K562 (cell line): ENCODE data around the gene IFT22. TPM values are rescaled to one million over a fixed set of nuclear protein-coding genes. Genes with fewer than 3 reads are reported as not detected.

ENCODE experiments used
- ATAC-seq: fragments of 200-7000 bp; cut with Tn5 transposase; 3 replicates; pipeline ENCODE4 v1.9.1; 2020; ENCODE audit warnings: moderate library complexity
- BruUV-seq: library from RNA; stranded (reverse); fragments of 400-500 nt; replicated peaks from 2 replicates; lab custom pipeline; 2021; lab: Mats Ljungman, UMichigan
- CTCF ChIA-PET: fragments of 300-600 bp; formaldehyde crosslinking; extraction: SDS; loops from one replicate; lab custom pipeline; 2021; ENCODE audit warnings: low intra/inter-chr PET ratio; lab: Yijun Ruan, JAX
- POLR2A ChIA-PET: fragments of 300-600, 350-650 bp; sonication (Branson Sonifier 250); formaldehyde crosslinking; extraction: SDS; loops from one replicate; lab custom pipeline; 2021; ENCODE audit warnings: antibody characterized with exemption, inconsistent platforms; lab: Yijun Ruan, JAX
- DNase-seq, 4 experiments: peaks; one replicate each; pipeline versions ENCODE4 v3.0.0 to v3.0.0-alpha.2; 2011 to 2018; ENCODE audit warnings: low spot score in 3 of 4, mixed read lengths in 3 of 4; ENCODE audit errors: extremely low read depth in 1 of 4
- FAIRE-seq: peaks from 2 replicates; lab custom pipeline; 2011; peaks lifted over from hg19 to GRCh38; lab: Jason Lieb, UNC
- H2AFZ ChIP-seq: 2 replicates; pipeline ENCODE4 v1.6.0; 2011; ENCODE audit warnings: low read depth, low read length, control low read depth, inconsistent platforms
- H3K27ac ChIP-seq: fragments of 200-600 bp; 3 replicates; pipeline ENCODE4 v1.8.0; 2011; ENCODE audit warnings: low read depth, mild to moderate bottlenecking, control low read depth, inconsistent platforms, low read length, moderate library complexity, mixed read lengths; ENCODE audit errors: extremely low read depth
- H3K27me3 ChIP-seq, 2 experiments: fragments of 300-600 bp in 1 of 2; 2 replicates in 1 of 2; 3 replicates in 1 of 2; pipeline versions ENCODE4 v1.6.0 to v1.8.0; 2011; ENCODE audit warnings: inconsistent platforms in 2 of 2, low read length in 2 of 2, mild to moderate bottlenecking in 1 of 2, mixed read lengths in 1 of 2, moderate library complexity in 1 of 2; ENCODE audit not compliant: control insufficient read depth in 2 of 2, insufficient read depth in 2 of 2
- H3K36me3 ChIP-seq: fragments of 300-600 bp; 3 replicates; pipeline ENCODE4 v1.8.0; 2011; ENCODE audit warnings: mild to moderate bottlenecking, low read length, inconsistent platforms; ENCODE audit not compliant: control insufficient read depth, insufficient read depth
- H3K4me1 ChIP-seq, 2 experiments: fragments of 200-600 bp in 1 of 2; replicated peaks in 1 of 2; 2 replicates in 1 of 2; 3 replicates in 1 of 2; pipeline versions ENCODE4 v1.5.1 to v1.8.0; 2011; ENCODE audit warnings: inconsistent platforms in 2 of 2, low read length in 2 of 2, mild to moderate bottlenecking in 1 of 2, mixed read lengths in 1 of 2, moderate library complexity in 1 of 2; ENCODE audit not compliant: control insufficient read depth in 2 of 2, insufficient read depth in 2 of 2
- H3K4me2 ChIP-seq: 2 replicates; pipeline ENCODE4 v1.6.1; 2011; ENCODE audit warnings: low read length, control low read depth, inconsistent platforms, mixed read lengths; ENCODE audit not compliant: insufficient read depth
- H3K4me3 ChIP-seq: fragments of 200-600 bp; sonication (generic), shearing (Covaris generic); 2 replicates; pipeline ENCODE4 v1.5.1; 2016; ENCODE audit warnings: control low read depth, inconsistent platforms
- H3K79me2 ChIP-seq: fragments of 200-600 bp; 3 replicates; pipeline ENCODE4 v1.8.0; 2011; ENCODE audit warnings: low read length, inconsistent platforms; ENCODE audit not compliant: control insufficient read depth, insufficient read depth
- H3K9ac ChIP-seq, 2 experiments: 2 replicates each; pipeline versions ENCODE4 v1.6.0 to v1.6.1; 2011; ENCODE audit warnings: low read depth in 2 of 2, low read length in 2 of 2, control low read depth in 1 of 2, inconsistent platforms in 1 of 2, mild to moderate bottlenecking in 1 of 2, mixed read lengths in 1 of 2; ENCODE audit not compliant: insufficient read depth in 1 of 2
- H3K9me1 ChIP-seq: one replicate; pipeline ENCODE4 v1.6.0; 2011; ENCODE audit warnings: inconsistent platforms, mild to moderate bottlenecking, low read length, moderate library complexity; ENCODE audit not compliant: control insufficient read depth, insufficient read depth
- H3K9me3 ChIP-seq: replicated peaks from 2 replicates; pipeline ENCODE4 v1.5.1; 2011; ENCODE audit warnings: low read depth, low read length, inconsistent platforms; ENCODE audit not compliant: control insufficient read depth, insufficient read depth
- H4K20me1 ChIP-seq: replicated peaks from 2 replicates; pipeline ENCODE4 v1.6.1; 2011; ENCODE audit warnings: low read length, inconsistent platforms, mixed read lengths; ENCODE audit not compliant: control insufficient read depth, insufficient read depth
- DNMT1 ChIP-seq: fragments of 450-650 bp; IDR thresholded peaks from 2 replicates; pipeline ENCODE4 v1.6.1; 2016; ENCODE audit warnings: antibody characterized with exemption, mild to moderate bottlenecking
- FOXA3 ChIP-seq, 2 experiments: fragments of 450-650 bp in 1 of 2; sonication (generic) in 1 of 2; formaldehyde crosslinking; IDR thresholded peaks in 1 of 2; conservative IDR thresholded peaks in 1 of 2; 2 replicates each; pipeline versions ENCODE4 v1.4.0 to v1.8.0; 2020 to 2022; ENCODE audit warnings: mild to moderate bottlenecking in 2 of 2, missing genetic modification reagents in 1 of 2
- FOXJ2 ChIP-seq: fragments of 200-800 bp; sonication (Bioruptor generic); IDR thresholded peaks from 2 replicates; pipeline ENCODE4 v1.6.1; 2016; ENCODE audit warnings: missing genetic modification characterization, missing compliant biosample characterization
- GATA2 ChIP-seq: sonication (generic); formaldehyde crosslinking; IDR thresholded peaks from 2 replicates; pipeline ENCODE4 v1.4.0; 2020; ENCODE audit warnings: mild to moderate bottlenecking, missing genetic modification reagents
- HDAC8 ChIP-seq: fragments of 450-650 bp; IDR thresholded peaks from 2 replicates; pipeline ENCODE4 v1.6.1; 2016; ENCODE audit warnings: mild to moderate bottlenecking, missing genetic modification characterization, moderate library complexity, missing compliant biosample characterization
- ILF3 ChIP-seq: fragments of 450-650 bp; IDR thresholded peaks from 2 replicates; pipeline ENCODE4 v1.6.1; 2018; ENCODE audit warnings: antibody characterized with exemption, mild to moderate bottlenecking, moderate library complexity, borderline replicate concordance
- MAZ ChIP-seq, 2 experiments: fragments of 450-650 bp in 1 of 2; sonication (generic) in 1 of 2; formaldehyde crosslinking; IDR thresholded peaks in 1 of 2; conservative IDR thresholded peaks in 1 of 2; 2 replicates each; pipeline versions ENCODE4 v1.4.0 to v1.5.0; 2020; ENCODE audit warnings: mild to moderate bottlenecking in 1 of 2, missing genetic modification reagents in 1 of 2
- NONO ChIP-seq, 2 experiments: fragments of 200-400 bp in 1 of 2; fragments of 450-650 bp in 1 of 2; formaldehyde crosslinking in 1 of 2; IDR thresholded peaks; 2 replicates each; pipeline ENCODE4 v1.6.1; 2017; ENCODE audit warnings: low read depth in 2 of 2, mild to moderate bottlenecking in 2 of 2, moderate library complexity in 2 of 2, low read length in 1 of 2
- SETDB1 ChIP-seq: IDR thresholded peaks from one replicate; pipeline ENCODE4 v1.6.1; 2012; ENCODE audit warnings: low read length, control low read depth, inconsistent platforms
- SIRT6 ChIP-seq: IDR thresholded peaks from one replicate; pipeline ENCODE4 v1.6.1; 2012; ENCODE audit warnings: low read depth, mild to moderate bottlenecking, control low read depth, inconsistent platforms, low read length, moderate library complexity
- ZBTB8A ChIP-seq: fragments of 450-650 bp; IDR thresholded peaks from 2 replicates; pipeline ENCODE4 v1.6.1; 2018; ENCODE audit warnings: mild to moderate bottlenecking, moderate library complexity; ENCODE audit not compliant: partially characterized antibody
- ZNF253 ChIP-seq: fragments of 250-450 bp; sonication (Bioruptor Pico); conservative IDR thresholded peaks from 2 replicates; pipeline ENCODE4 v1.6.1; 2021; ENCODE audit warnings: mild to moderate bottlenecking
- ZNF316 ChIP-seq: fragments of 450-650 bp; IDR thresholded peaks from 2 replicates; pipeline ENCODE4 v1.6.1; 2016
- ZNF324 ChIP-seq: fragments of 250-450 bp; sonication (Bioruptor Pico); IDR thresholded peaks from 2 replicates; pipeline ENCODE4 v1.4.0; 2020; ENCODE audit warnings: mild to moderate bottlenecking
- whole genome bisulfite sequencing: fragments of 100-300 bp; shearing (Covaris generic); methylation state at CpG from one replicate; pipeline ENCODE4 v1.1.6; 2016; ENCODE audit warnings: low coverage, mixed read lengths; ENCODE audit not compliant: insufficient coverage; ENCODE audit errors: missing lambda C conversion rate; 5-methylcytosine and 5-hydroxymethylcytosine counted together
- in situ Hi-C: fragments of 300-500 bp; cut with MboI; formaldehyde crosslinking; loops from 4 replicates; pipeline ENCODE4 v1.15.0; 2018; ENCODE audit warnings: inconsistent platforms, mixed read lengths
- intact Hi-C: fragments of 100-400 bp; cut with micrococcal nuclease; formaldehyde crosslinking; loops from 2 replicates; pipeline ENCODE4 v1.14.2; 2022
- polyA plus RNA-seq, 8 experiments: library from polyadenylated mRNA; depleted of rRNA in 4 of 8; stranded (reverse) in 5 of 8; unstranded in 3 of 8; fragments of >200 nt; fragmentation: Nextera tagmentation in 2 of 8; fragmentation: Illumina TruSeq in 1 of 8; extraction: Ambion mirVana in 2 of 8; extraction: Trizol in 1 of 8; gene quantifications; 2 replicates each; pipeline versions ENCODE4 v1.2.1 to v1.2.3, GENCODE V29; 2011 to 2014; ENCODE audit warnings: inconsistent platforms in 1 of 8, missing spikeins in 1 of 8
- total RNA-seq, 7 experiments: library from RNA; depleted of rRNA in 6 of 7; stranded (reverse); fragments of >200 nt in 6 of 7; fragmentation: Illumina TruSeq in 2 of 7; extraction: Trizol in 2 of 7; gene quantifications; 2 replicates each; pipeline versions ENCODE4 v1.2.1 to v1.2.3, GENCODE V29; 2011 to 2021; ENCODE audit warnings: low replicate concordance in 1 of 7
- TF ChIP-seq, protein P1 (sequence below): sonication (generic); formaldehyde crosslinking; IDR thresholded peaks from 2 replicates; pipeline ENCODE4 v1.8.0; 2022; ENCODE audit warnings: mild to moderate bottlenecking, missing genetic modification reagents
- TF ChIP-seq, protein P2 (sequence below): fragments of 450-650 bp; IDR thresholded peaks from 2 replicates; pipeline ENCODE4 v1.7.1; 2018; ENCODE audit warnings: mild to moderate bottlenecking, low read depth; ENCODE audit not compliant: partially characterized antibody

Gene IFT22
- total and polyA plus RNA-seq, 9 of the 15 experiments (the other 6 are each of a cell fraction or from before 2014, with no cell fraction given) = 6.3 to 18.2 (median 7.7) TPM

DNA sequence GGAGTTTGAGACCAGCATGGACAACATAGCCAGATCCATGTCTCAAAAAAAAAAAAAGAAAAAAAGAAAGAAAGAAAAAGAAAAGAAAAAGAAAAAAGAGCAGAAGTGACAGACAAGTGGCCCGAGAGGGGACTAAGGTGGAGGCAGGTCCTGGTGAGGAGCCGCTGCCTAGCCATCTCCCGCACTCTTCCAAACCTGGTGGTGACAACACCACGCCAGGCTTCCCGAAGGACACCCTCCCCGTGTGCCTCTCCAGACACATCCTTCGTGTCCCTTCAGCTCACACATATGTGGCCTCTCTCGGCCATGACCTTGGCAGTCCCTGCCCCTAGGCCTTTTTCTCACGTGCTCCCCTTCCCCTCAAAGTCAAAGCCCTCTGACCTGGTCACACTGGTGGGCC is 36.4 kb downstream of the IFT22 start:
- POLR2A ChIA-PET = no interaction called here

More for the DNA sequence above, 36.4 kb downstream of the IFT22 start:
- no peak overlapping the region for H3K27ac ChIP-seq
- H3K79me2 ChIP-seq = no peaks in the 10 kb centered on the region
- H3K4me3 ChIP-seq = no peak overlapping the region
- no TSS peak for BruUV-seq
- CTCF ChIA-PET = no interaction called here
- no peak overlapping the region for H3K9ac ChIP-seq
- no peaks in the 10 kb centered on the region for H3K9me1 ChIP-seq
- no peak overlapping the region for H3K4me2 ChIP-seq
- intact Hi-C loops = loop anchor here (10.0 kb wide), 1 partner anchor 210 kb away; no protein-coding TSS in a partner anchor
- 22% methylated on average over 8 of the region's 9 CpGs for WGBS
- in situ Hi-C loops = loop anchor here (5.0 to 25.0 kb wide), 2 partner anchors 373 to 1303 kb away; no protein-coding TSS in a partner anchor
- H2AFZ ChIP-seq = no peak overlapping the region
- peaks cover 0 to 3% of the 10 kb centered on the region in 2 experiments; a peak in 1 of 5 replicates for H3K4me1 ChIP-seq
- ATAC-seq (no peak), FAIRE-seq (no peak), DNase-seq (no peak)
- peaks cover 0 to 33% of the 10 kb centered on the region in 2 experiments; a peak in 2 of 5 replicates for H3K27me3 ChIP-seq
- H3K36me3 ChIP-seq = no peaks in the 10 kb centered on the region
- no peaks in the 10 kb centered on the region for H3K9me3 ChIP-seq
- TF ChIP-seq ZNF316 = no peak
- no peak for TF ChIP-seq DNMT1
- TF ChIP-seq GATA2 (CRISPR knock-in tag) = no peak
- TF ChIP-seq FOXJ2 (tag) = no peak
- TF ChIP-seq, protein P1, sequence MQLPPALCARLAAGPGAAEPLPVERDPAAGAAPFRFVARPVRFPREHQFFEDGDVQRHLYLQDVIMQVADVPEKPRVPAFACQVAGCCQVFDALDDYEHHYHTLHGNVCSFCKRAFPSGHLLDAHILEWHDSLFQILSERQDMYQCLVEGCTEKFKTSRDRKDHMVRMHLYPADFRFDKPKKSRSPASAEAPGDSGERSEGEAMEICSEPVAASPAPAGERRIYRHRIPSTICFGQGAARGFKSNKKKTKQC (CRISPR knock-in tag) = no peak
- TF ChIP-seq MAZ (CRISPR knock-in tag; conservative IDR thresholded peaks at IDR 0.05 in 1 of 2, IDR thresholded peaks at IDR 0.05 in 1 of 2) = no peak
- TF ChIP-seq, protein P2, sequence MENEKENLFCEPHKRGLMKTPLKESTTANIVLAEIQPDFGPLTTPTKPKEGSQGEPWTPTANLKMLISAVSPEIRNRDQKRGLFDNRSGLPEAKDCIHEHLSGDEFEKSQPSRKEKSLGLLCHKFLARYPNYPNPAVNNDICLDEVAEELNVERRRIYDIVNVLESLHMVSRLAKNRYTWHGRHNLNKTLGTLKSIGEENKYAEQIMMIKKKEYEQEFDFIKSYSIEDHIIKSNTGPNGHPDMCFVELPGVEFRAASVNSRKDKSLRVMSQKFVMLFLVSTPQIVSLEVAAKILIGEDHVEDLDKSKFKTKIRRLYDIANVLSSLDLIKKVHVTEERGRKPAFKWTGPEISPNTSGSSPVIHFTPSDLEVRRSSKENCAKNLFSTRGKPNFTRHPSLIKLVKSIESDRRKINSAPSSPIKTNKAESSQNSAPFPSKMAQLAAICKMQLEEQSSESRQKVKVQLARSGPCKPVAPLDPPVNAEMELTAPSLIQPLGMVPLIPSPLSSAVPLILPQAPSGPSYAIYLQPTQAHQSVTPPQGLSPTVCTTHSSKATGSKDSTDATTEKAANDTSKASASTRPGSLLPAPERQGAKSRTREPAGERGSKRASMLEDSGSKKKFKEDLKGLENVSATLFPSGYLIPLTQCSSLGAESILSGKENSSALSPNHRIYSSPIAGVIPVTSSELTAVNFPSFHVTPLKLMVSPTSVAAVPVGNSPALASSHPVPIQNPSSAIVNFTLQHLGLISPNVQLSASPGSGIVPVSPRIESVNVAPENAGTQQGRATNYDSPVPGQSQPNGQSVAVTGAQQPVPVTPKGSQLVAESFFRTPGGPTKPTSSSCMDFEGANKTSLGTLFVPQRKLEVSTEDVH = no peak
- no peak for TF ChIP-seq FOXA3 (CRISPR knock-in tag; conservative IDR thresholded peaks at IDR 0.05 in 1 of 2, IDR thresholded peaks at IDR 0.05 in 1 of 2)
- TF ChIP-seq SIRT6 = no peak
- no peak for TF ChIP-seq NONO (IDR thresholded peaks at IDR 0.05; ENCODE audit: low read depth in 2 of 2, low read length in 1 of 2)
- TF ChIP-seq ZNF253 (CRISPR knock-in tag) = no peak
- no peak for TF ChIP-seq HDAC8 (tag)
- TF ChIP-seq SETDB1 = no peak
- TF ChIP-seq ZNF324 (CRISPR knock-in tag) = no peak
- no peak for TF ChIP-seq ILF3
- TF ChIP-seq ZBTB8A = no peak
- H4K20me1 ChIP-seq = no peaks in the 10 kb centered on the region
